Measurements from ENCODE around the gene TBC1D1.

TBC1D1 gene

GRCh38 chr4:37844204-37844603, 46.7 kb upstream of the TBC1D1 start (continued):
- no peak for TF ChIP-seq KLF7 (tag by site-specific recombination; IDR thresholded peaks at IDR 0.05; ENCODE audit: borderline replicate concordance)
- no peak for TF ChIP-seq ZBTB8A (tag by site-specific recombination; IDR thresholded peaks at IDR 0.05)
- TF ChIP-seq ZIC2 (tag by site-specific recombination; IDR thresholded peaks at IDR 0.05): no peak
- TF ChIP-seq PRDM10 (tag by site-specific recombination; IDR thresholded peaks at IDR 0.05): no peak
- no peak for TF ChIP-seq ZBTB11 (tag by site-specific recombination; conservative IDR thresholded peaks at IDR 0.05; ENCODE audit: low read depth)
- TF ChIP-seq ZBTB7A (tag by site-specific recombination; IDR thresholded peaks at IDR 0.05; ENCODE audit: low read depth): no peak

GRCh38 chr4:37845201-37845600, 45.7 kb upstream of the TBC1D1 start:
- Histone ChIP-seq H3K4me3 (ENCODE audit: low read depth, low read length) (no peak overlapping the region), H3K27ac (ENCODE audit: extremely low read depth, low read depth, low read length) (no peak overlapping the region), H3K36me3 (ENCODE audit: control insufficient read depth in 2 of 2, insufficient read depth in 1 of 2, low read length in 2 of 2) (peaks cover 12 to 69% of the 10 kb centered on the region in 2 experiments; a peak in 2 of 3 replicates), H3K4me1 (ENCODE audit: control insufficient read depth, insufficient read depth, low read length) (no peaks in the 10 kb centered on the region), H3K9me3 (ENCODE audit: control insufficient read depth, insufficient read depth, low read depth, low read length) (no peaks in the 10 kb centered on the region)
- ChIA-PET CTCF (no interaction called here), POLR2A (interaction anchor here (0.7 kb wide), 1 partner anchor 479 kb away, joined by 4 read pairs; no protein-coding TSS in a partner anchor)
- TF ChIP-seq INSM2 (tag by site-specific recombination; IDR thresholded peaks at IDR 0.05) (no peak), ZNF473 (tag by site-specific recombination; IDR thresholded peaks at IDR 0.05) (no peak), MZF1 (tag by site-specific recombination; IDR thresholded peaks at IDR 0.05; ENCODE audit: borderline replicate concordance) (no peak), ZNF138 (tag by site-specific recombination; IDR thresholded peaks at IDR 0.05; ENCODE audit: borderline replicate concordance) (no peak), ZNF426 (tag by site-specific recombination; IDR thresholded peaks at IDR 0.05) (no peak), ZNF449 (tag by site-specific recombination; IDR thresholded peaks at IDR 0.05) (no peak), REPIN1 (tag by site-specific recombination; IDR thresholded peaks at IDR 0.05; ENCODE audit: low read depth) (no peak), ZNF558 (tag by site-specific recombination; IDR thresholded peaks at IDR 0.05) (no peak), ZNF302 (tag by site-specific recombination; IDR thresholded peaks at IDR 0.05; ENCODE audit: low read depth) (no peak), PRDM2 (tag by site-specific recombination; IDR thresholded peaks at IDR 0.05; ENCODE audit: borderline replicate concordance) (no peak), BCL6B (tag by site-specific recombination; IDR thresholded peaks at IDR 0.05) (no peak)
